Right renal cortex interstitium (tissue), 3 donors: ENCODE measurements around the gene MAP3K1. TPM values are rescaled to one million over a fixed set of nuclear protein-coding genes. Genes with fewer than 3 reads are reported as not detected.
"Not testable (repeated sequence)": the region's sequence is repeated elsewhere in the genome, so short reads cannot be mapped to it uniquely, and the experiment has no call there.

ENCODE experiments used
- DNase-seq, 3 donors: peaks; one replicate each; pipeline ENCODE4 v3.0.0-alpha.2; 2013; ENCODE audit warnings: low read depth in 3 of 3, low spot score in 2 of 3
- polyA plus RNA-seq, 3 donors: library from polyadenylated mRNA; unstranded; fragments of 120-200 nt; gene quantifications; one replicate each; pipeline ENCODE4 v1.2.1, GENCODE V29; 2013; ENCODE audit not compliant: insufficient read length in 3 of 3

Gene MAP3K1
- polyA plus RNA-seq, 3 donors = 86.0 to 96.3 (median 86.8) TPM

DNA sequence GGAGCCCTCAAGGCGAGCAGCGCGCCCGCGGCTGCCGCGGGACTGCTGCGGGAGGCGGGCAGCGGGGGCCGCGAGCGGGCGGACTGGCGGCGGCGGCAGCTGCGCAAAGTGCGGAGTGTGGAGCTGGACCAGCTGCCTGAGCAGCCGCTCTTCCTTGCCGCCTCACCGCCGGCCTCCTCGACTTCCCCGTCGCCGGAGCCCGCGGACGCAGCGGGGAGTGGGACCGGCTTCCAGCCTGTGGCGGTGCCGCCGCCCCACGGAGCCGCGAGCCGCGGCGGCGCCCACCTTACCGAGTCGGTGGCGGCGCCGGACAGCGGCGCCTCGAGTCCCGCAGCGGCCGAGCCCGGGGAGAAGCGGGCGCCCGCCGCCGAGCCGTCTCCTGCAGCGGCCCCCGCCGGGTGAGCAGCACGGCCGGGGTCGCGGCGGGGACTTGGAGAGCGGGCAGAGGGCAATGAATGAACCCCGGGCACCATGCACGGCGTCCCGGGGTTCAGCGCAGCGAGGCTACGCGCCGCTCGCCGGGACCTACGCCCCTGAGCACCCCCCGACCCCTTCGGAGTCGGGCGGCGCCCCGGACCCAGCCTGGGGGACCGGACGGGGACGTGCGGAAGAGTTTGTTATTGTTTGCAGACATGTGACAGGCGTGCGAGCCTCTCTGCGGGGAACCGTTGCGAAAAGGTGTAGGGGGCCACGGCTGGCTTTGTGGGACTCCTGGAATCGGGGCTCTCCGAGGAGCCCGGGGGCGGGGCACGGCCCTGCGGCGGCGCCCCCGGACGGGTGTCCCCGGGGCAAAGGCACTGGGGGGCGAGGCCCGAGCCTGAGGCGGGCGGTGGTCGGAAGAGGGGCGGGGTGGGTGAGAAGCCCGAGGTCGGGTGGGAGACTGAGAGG lies 553 bp downstream of the MAP3K1 start:
- DNase-seq = no peak

DNA sequence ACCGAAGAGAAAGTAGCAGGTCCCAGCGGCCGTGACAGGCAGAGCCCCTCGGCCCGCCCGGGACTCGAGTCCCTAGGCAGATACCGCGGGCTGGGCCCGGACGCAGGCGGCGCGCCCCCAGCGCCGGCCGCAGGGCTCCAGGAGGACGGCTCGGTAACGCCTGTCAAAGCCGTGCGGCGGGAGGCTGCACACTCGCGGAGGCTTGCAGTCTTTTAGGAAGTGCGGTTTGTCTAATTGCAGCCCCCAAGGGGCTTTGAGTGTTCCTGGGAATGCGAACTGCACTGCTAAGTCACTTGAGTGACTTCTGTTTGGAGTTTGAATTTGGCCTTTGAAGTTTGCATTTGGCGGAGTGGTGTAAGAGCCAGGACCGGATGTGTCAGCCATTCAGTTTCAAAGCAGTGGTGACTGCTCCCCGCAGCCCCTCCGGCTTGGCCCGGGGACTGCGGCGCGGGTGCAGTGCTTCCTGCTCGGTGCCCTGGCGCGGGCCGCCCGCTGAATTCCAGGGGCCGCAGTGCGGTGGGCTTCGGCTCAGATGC lies 1.3 kb downstream of the MAP3K1 start:
- DNase-seq = no peak

DNA sequence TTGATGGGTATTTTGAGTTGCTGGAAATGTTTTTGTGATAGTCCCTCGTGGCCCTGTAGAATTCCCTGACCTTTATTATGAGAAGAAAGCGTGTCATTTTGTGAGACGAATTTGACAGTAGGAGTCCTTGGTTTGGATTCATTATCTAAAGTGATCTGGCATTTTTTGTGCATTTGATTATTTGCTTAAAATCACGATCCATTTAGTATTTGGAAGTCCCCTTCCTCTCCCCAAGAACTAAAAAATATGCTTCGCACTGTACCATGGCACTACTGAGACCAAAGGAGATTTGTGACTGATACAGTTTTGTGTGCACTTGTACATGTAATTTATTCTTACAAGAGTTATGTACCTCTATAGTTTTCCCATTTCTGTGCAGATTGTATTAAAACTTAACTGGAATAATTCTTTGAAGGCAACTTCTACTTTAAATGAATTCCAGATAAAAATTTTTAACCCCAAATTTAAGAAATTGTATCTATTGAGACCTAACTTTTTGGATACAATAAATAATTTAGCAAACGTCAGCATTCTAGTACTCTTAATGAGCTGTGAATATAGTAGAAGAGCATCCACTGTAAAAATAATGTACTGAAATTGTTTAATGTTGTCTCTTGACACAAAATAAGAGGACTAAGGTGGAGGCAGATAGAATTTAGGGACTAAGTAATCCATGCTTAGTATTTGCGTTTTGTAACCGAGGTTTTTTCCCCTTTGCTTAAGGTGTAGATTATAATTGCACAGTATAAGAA lies 2.1 kb downstream of the MAP3K1 start:
- DNase-seq = no peak

DNA sequence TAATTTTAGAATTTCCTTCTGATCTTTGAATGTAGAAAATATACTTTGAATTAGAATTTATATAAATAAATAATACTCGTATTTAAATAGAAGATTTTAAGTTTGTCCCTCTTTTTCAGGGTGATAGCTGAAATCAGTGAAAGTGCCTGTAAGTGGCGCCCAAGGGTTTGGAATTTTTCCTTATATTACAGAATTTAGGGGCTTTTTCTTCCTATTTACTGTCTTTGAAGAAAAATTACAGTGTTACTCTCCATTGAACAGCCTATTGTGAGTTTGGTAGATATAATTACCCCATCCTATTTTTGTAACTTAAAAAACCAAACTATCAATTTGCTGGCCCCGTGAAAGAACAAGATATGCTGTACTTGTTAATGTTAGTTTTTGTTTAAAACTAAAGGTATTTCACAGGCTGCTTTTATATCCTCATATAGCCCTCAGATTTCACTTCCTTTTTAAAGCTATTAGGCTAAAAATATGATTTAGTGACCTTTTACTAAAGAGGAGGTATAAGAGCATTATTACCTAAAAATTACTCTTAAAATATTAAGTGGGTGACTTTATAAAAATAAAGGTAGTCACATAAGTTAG lies 3.2 kb downstream of the MAP3K1 start:
- DNase-seq = no peak

DNA sequence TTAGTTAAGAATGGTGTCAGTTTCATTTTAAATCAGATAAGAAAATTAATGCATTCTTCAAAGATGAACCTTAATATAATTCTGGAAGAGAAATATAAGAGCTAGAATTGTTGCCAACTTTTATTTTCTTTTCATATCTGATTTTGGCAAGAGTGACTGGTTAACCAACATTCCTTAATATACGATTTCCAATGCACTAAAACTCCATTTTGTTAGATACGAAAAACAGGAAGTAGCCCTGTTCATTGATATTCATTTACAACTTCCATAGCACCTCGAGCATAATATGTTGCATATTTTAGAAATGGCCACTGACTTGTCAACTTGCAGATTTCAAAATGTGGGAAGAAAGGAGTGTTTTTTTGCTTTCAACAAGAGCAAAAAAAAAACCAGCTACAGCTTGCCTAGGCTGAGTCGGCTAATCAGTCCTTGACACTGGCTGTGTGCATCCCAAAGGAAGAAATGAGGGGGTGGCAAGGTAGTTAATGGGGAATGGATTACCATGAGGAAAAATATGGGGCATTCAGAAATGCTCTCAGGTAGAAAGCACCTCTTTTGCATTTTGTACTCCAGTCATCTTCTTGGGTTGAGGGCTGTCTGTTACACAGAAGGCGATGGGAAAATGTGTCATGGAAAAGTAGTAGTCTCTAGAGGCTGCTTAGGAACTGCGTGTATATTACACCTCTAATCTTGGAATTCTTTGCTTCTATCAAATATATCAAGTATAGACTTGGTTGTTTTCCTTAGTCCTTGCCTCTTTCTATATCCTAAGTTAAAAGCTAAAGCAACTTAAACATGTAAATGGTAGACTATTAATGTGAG lies 3.9 kb downstream of the MAP3K1 start:
- no peak for DNase-seq

DNA sequence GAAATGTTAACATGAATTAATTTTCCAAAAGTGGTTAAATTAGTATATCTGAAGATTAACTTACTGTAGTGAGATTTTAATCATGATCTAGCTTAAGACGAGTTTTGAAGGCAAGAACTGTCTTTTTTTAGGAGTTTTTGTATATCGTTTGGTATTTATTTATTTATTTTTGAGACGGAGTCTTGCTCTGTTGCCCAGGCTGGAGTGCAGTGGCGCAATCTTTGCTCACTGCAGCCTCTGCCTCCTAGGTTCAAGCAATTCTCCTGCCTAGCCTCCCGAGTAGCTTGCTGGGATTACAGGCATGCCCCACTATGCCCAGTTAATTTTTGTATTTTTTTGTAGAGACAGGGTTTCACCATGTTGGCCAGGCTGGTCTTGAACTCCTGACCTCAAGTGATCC lies 6.5 kb downstream of the MAP3K1 start:
- DNase-seq = not testable (repeated sequence)

DNA sequence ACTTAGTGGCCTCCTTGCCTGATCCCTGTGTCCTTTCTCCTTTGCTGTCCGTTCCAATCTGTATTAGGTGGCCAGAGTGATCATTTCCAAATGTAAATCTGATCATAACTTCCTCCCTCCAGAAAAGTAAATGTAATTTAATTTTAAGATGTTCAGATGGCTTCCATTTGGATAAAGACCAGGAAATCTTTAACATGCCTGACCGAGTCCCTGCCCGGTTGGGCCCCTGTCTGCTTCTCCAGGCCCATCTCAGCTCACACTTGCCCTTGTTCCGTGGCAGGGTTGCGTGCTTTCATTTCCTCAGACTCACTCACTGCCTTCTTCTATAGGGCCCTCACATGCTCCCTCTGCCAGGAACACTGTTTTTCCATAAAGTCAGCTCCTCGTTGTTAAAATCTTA lies 7.6 kb downstream of the MAP3K1 start:
- DNase-seq = no peak

DNA sequence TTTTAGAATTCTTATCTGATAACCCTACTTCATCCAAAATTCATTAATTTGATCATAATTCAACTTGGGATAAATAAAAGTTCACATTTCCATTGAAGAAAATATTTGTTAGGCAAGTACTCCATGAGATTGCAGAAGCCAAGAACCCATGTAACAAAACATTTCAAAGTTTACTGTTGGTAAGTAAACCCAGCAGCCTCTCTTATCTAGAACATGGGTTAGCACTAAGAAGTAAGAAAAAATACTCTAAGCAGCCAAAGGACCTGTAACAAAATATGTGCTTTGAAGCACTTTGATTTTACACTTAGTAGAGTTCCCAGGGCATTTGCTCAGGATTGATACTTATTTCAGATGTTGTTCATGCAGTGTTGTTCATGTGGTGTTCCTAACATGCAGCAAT lies 8.7 kb downstream of the MAP3K1 start:
- DNase-seq = no peak

DNA sequence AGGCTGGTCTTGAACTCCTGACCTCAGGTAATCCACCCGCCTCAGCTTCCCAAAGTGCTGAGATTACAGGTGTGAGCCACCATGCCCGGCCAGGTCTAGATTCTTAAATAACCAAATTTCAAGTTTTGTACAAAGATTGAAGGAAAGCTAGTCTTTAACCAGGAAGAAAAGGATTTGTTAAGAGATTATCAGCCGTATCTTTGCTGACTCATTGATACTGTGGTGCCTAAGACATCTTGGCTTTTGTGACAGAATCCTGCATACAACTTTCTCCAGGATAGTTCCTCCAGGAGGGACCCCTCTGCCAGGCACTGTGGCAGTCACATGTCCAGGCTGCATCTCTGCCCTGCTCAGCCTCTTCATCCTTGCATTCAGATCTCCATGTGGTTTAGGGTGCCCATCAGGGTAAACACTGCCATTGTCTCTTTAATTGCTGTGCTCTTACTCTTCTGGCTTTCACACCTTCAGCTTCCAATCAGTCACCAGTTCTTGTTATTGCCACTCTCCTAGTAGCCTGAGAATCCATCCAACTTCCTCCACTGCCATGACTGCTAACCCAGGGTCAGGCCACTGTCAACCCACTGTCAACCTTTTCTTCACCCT lies 10.0 kb downstream of the MAP3K1 start:
- no peak for DNase-seq

DNA sequence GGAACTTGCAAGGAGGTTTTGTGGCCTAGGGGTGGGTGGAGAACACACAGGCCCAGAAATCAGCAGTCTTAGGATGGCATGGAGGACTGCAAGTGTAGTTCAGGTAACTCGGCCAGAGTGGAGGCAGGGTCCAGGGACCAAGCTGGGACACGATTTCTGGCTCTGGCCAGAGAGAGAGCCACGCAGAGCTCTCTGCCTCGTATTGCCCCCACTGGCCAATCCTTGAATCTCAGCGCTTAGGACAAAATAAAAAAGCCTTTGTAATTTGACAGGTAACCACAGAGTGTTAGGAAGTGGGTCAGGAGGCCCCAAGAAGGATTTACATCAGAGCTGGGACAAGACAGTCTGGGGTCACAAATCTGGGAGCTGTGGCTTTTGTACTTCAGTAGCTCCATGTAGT lies 11.7 kb downstream of the MAP3K1 start:
- no peak for DNase-seq

DNA sequence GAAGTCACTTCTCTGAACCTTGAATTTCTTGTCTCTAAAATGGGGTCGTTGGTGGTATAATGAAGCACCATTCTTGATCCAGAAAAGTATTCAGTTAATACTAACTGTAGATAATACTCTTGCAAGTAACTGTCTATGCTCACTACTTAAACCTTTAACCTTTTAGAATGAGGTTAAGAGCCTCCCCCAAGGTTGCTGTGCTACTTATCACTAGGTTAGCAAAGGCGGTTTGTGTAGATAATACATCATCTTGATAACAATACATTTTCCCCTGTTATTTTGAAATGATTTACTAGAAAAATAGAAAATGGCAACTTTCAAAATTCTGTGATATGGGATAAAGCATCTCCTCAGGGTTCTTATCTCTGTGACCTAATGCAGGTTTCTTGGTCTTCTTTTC lies 12.6 kb downstream of the MAP3K1 start:
- no peak for DNase-seq

DNA sequence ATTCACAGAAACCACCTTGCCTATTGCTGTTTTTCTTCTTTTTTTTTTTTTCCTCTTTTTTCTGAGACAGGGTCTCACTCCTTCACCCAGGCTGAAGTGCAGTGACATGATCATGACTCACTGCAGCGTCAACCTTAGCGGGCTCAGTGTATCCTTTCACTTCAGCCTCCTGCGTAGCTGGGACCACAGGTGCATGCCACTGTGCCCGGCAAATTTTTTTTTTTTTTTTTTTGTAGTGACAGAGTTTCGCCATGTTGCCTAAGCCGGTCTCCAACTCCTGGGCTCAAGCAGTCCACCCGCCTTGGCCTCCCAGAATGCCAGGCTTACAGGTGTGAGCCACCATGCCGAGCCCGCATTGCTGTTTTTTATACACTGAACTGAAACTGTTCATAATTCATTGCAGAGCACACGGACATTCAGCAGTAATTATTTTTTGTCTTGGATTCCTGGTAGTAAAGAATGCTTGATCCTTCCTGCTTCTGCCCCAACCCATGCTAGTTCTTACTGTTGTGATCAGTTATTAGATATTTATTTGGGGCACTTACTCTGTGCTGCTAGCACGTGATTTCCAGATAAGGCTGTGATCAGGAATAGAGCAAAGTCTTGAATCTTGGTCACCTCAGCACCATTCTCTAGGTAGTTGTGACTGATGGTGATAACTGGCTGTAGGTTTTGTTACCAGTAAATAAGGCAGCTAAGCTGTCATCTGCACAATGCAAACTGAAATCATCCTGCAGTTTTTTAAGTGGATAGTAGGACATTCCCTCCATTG lies 14.0 kb downstream of the MAP3K1 start:
- DNase-seq = no peak

DNA sequence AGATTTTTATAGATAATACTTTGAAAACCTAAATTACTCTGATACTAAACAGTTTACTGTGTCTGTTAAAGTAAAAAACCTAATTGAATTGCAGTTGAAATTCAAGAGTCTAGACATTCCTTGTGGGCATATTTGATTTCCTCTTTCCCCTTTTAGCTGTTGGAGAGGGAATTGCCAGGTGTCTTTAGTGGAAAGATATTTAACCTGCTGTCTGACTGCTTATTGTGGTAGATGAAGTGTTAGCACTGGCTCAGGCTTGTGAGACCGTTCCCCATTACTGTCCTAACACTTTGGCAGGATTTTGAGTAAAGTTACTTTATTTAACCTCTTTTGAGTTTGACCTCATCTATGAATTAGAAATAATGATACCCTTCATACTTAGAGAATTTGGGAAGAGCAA lies 16.4 kb downstream of the MAP3K1 start:
- DNase-seq = no peak

DNA sequence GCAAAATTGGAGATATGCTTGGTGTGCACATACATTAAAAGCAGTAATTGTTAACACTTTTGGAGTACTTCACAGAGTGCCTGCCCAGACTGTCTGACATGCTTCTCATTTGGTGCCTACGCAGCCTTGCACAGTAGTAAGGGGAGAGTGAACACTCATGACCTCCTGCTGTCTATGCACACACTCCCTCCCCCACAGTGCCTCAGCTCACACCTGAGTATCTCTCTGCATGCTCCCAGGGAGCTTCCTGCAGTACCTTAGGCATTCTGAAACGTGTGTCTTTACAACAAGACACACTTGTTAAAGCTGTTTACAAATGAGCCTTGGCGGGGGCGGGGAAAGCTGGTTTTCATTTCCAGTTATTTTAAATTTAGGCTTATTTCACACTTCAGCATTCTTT lies 18.0 kb downstream of the MAP3K1 start:
- no peak for DNase-seq

DNA sequence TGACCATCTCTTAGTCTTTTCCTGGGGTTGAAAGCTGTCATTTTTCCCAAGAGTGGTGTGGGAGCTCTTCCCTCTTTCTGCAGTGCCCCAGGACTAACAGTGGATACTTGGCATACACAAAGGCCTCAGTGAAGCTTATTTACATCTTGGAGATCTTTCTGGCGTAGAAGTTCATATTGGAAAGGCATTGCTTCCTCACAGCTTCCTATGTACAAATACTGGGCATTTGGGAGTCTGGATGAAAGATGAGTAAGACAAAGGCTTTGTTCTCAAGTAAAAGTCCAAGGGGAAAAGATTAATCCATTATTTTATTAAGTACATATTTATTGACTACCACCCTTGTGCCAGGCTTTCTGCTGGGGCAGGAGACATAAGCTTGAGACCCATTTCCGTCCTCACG lies 22.0 kb downstream of the MAP3K1 start:
- no peak for DNase-seq

DNA sequence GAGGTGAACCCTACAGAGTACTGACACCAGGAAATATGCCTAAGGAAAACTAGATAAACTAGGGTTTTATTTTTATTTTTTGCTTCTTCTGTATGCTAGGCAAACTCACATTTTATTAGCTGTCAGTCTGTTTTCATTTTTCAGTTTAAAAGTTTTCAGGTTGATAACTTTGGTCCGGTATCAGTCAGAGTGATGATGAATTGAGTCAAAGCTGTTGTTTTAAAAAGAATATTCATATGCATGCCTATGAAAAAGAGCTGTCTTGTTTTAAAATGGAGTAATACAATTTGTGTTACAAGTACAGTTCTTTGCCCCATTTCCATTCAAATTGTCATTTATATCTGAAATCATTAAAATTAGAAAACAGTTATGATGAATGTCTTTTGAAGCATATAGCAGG lies 22.6 kb downstream of the MAP3K1 start:
- no peak for DNase-seq

DNA sequence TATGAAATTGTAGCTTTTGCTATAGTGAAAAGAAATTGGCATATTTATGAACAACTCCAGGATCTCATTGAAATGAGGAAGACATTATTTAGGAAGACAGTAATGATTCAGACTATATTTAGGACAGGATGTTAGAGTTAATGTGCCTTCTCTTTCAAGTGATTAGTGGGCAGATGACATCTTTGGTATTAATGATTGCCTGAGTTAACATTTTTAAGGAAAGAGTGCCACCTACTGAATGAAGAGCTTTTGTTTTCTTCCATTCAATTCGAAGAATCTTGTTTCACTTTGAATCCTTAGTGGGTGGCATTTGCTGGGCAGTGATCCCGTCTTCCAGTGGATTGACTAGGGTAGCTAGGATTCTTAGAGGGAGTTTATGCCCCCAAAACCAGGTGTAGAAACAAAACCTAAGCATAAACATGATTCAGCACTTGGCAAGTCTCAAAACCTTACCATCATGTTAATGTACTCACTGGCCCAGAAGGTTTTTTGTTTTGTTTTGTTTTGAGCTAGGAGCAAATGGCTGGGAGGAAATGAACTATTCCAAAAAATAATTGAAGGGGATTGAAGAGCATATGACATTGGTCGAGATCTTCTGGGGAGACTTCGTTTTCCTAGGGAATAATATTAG lies 23.2 kb downstream of the MAP3K1 start:
- no peak for DNase-seq

DNA sequence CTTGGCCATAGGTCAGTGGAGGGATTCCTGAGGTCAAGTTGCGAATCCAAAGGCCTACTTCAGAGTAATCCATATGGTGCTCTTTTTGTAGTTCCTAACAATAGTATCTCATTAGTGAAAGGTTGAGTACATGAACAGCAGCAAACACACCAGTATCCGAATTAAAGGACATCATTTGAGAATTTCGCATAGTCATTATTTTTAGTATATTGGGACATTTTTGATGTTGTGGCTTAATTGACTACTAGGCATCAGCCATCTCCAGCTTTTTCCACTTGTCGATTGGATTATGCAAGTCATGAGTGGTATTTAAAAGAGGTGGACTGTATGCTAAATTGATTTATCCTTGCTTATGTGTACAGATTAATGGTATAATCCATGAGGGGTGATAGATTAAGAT lies 23.7 kb downstream of the MAP3K1 start:
- DNase-seq = no peak

DNA sequence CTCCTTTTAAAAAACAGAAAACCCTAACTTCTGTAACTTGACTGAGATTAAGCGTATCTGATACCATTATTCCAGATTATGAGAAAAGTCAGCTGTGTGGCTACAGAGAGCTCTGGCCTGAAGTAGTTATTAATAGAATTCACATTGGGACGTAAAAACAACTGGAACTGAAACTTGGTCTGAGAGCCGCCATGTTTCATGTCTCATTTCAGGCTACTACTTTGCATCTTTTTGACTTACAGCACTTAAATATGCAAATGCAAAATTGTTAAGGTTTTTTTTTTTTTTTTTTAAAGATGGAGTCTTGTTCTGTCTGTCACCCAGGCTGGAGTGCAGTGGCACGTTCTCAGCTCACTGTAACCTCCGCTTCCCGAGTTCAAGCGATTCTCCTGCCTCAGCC lies 25.2 kb downstream of the MAP3K1 start:
- no peak for DNase-seq
